Ovary (tissue), 3 donors: ENCODE results near the gene LRRC61.

Source experiments
- POLR2A ChIP-seq: fragments of 450-650 bp; IDR thresholded peaks from one replicate; pipeline ENCODE4 v1.6.1; 2017; ENCODE audit warnings: antibody characterized with exemption, mild to moderate bottlenecking, moderate library complexity
- TF ChIP-seq, protein P1 (sequence below), 3 donors: fragments of 450-650 bp in 2 of 3; fragments of 200-600 bp in 1 of 3; IDR thresholded peaks; one replicate each; pipeline versions ENCODE4 v1.5.1 to v1.8.0; 2016 to 2022; ENCODE audit warnings: antibody characterized with exemption in 3 of 3, mild to moderate bottlenecking in 1 of 3
- donor health status: DM: no; HTN: no; CAD: no.

DNA sequence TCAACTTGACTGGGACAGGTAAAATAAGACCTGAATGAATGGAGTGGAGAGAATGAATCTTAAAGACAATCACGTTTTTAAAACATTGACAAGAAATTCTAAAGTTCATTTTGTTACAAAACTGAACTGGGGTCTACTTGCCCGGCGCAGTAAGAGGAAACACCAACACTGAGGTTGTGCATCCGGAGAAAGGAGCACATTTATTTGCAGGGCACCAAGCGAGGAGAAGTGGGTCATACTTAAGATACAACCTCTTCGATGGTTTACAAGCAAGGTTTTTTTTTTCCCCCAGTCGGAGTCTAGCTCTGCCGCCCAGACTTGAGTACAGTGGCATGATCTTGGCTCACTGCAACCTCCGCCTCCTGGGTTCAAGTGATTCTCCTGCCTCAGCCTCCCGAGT, 42.0 kb downstream of the LRRC61 start:
- TF ChIP-seq, protein P1, sequence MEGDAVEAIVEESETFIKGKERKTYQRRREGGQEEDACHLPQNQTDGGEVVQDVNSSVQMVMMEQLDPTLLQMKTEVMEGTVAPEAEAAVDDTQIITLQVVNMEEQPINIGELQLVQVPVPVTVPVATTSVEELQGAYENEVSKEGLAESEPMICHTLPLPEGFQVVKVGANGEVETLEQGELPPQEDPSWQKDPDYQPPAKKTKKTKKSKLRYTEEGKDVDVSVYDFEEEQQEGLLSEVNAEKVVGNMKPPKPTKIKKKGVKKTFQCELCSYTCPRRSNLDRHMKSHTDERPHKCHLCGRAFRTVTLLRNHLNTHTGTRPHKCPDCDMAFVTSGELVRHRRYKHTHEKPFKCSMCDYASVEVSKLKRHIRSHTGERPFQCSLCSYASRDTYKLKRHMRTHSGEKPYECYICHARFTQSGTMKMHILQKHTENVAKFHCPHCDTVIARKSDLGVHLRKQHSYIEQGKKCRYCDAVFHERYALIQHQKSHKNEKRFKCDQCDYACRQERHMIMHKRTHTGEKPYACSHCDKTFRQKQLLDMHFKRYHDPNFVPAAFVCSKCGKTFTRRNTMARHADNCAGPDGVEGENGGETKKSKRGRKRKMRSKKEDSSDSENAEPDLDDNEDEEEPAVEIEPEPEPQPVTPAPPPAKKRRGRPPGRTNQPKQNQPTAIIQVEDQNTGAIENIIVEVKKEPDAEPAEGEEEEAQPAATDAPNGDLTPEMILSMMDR (IDR thresholded peaks at IDR 0.05) = no peak
- no peak for TF ChIP-seq POLR2A
